Left ventricle myocardium inferior (tissue), 1 donor: ENCODE results near the gene MGRN1. TPM values are rescaled to one million over a fixed set of nuclear protein-coding genes. Genes with fewer than 3 reads are reported as not detected.
A peak's percentile ranks its signal among the peaks of the same experiment; 100 is the strongest.

Experiments
- DNase-seq: peaks from one replicate; pipeline ENCODE4 v3.0.0-alpha.2; 2020
- H3K27ac ChIP-seq: fragments of 200-600 bp; replicated peaks from 2 replicates; pipeline ENCODE4 v1.8.0; 2021
- H3K27me3 ChIP-seq: fragments of 200-600 bp; 2 replicates; pipeline ENCODE4 v1.8.0; 2021; ENCODE audit warnings: low read depth
- H3K36me3 ChIP-seq: fragments of 200-600 bp; 2 replicates; pipeline ENCODE4 v1.8.0; 2021
- H3K4me1 ChIP-seq: fragments of 200-600 bp; 2 replicates; pipeline ENCODE4 v1.8.0; 2021
- H3K4me3 ChIP-seq: fragments of 200-600 bp; 2 replicates; pipeline ENCODE4 v1.8.0; 2021; ENCODE audit warnings: mild to moderate bottlenecking, moderate library complexity
- H3K9me3 ChIP-seq: fragments of 200-600 bp; replicated peaks from 2 replicates; pipeline ENCODE4 v1.8.0; 2021
- CTCF ChIP-seq: fragments of 200-600 bp; IDR thresholded peaks from 2 replicates; pipeline ENCODE4 v1.8.0; 2021; ENCODE audit warnings: antibody characterized with exemption, mild to moderate bottlenecking, borderline replicate concordance
- intact Hi-C: fragments of 100-400 bp; cut with micrococcal nuclease; formaldehyde crosslinking; loops from one replicate; pipeline ENCODE4 v1.11.0; 2022
- total RNA-seq: library from RNA; stranded (reverse); fragmentation: NEBNext Ultra II Directional; extraction: Animal tissue kit (Norgen Biotek cat#: 25700); gene quantifications from one replicate; pipeline ENCODE4 v1.2.1, GENCODE V29; 2021
- donor health status: DM: no; HTN: yes; CAD: no; lungs with severe emphysema.

The MGRN1 gene
- total RNA-seq, 1 donor from 2014 or later, result 30.5 TPM

GRCh38 chr16:4675864-4676786, 51.5 kb downstream of the MGRN1 start:
- Histone ChIP-seq H3K4me3 (no peak overlapping the region), H3K36me3 (peaks cover 34% of the 10 kb centered on the region), H3K4me1 (peaks cover 57% of the 10 kb centered on the region), H3K27me3 (no peaks in the 10 kb centered on the region), H3K27ac (peak overlapping the region; percentile 93), H3K9me3 (no peaks in the 10 kb centered on the region)
- TF ChIP-seq CTCF, result no peak
- no peak for DNase-seq
- intact Hi-C loops, result no loop called here

DNA sequence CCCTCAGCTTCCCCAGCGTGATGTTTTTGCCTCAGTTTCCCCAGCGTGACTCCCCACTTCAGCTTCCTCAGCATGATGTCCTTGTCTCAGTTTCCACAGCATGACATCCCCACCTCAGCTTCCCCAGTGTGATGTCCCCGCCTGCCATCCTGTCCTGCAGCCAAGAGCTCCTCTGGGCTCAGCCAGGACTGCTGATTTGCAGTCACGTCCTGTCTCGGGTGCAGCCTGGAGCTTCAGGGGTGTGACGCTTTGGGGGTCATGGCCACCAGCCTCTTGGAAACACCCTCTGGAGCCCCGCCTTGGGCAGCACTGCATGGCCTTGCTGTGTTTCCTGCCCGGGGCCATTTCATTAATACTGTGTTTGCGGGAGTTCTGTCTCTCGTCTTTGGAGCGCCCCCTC, 52.2 kb downstream of the MGRN1 start:
- no peak for TF ChIP-seq CTCF
- H3K27me3 ChIP-seq, result no peaks in the 10 kb centered on the region
- peaks cover 38% of the 10 kb centered on the region for H3K36me3 ChIP-seq
- H3K4me1 ChIP-seq, result peaks cover 64% of the 10 kb centered on the region
- peak; percentile 69 for DNase-seq
- no peaks in the 10 kb centered on the region for H3K9me3 ChIP-seq
- intact Hi-C loops, result no loop called here
- H3K4me3 ChIP-seq, result peak overlapping the region; percentile 36
- H3K27ac ChIP-seq, result peak overlapping the region; percentile 93

DNA sequence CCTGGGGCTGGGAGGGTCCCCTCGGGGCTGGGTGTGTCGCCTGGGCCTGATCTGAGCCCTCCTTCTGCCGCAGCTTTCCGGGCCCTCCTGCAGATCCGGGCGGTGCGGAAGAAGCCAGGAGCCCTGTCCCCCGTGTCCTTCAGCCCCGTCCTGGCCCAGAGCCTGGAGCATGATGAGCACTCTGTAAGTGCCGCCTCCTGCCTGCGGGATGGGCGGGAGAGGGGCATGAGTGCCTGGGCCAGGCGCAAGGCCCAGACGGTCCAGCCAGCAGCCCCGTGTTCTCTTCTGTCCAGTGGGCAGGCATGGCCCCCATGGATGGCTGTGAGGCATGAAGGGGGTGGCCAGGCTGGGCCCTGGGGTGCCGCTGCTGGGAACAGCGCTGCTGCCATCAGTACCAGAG, 52.8 kb downstream of the MGRN1 start:
- Histone ChIP-seq H3K4me3 (peak overlapping the region; percentile 36), H3K27ac (peak overlapping the region; percentile 93), H3K27me3 (no peaks in the 10 kb centered on the region), H3K36me3 (peaks cover 39% of the 10 kb centered on the region), H3K4me1 (peaks cover 68% of the 10 kb centered on the region), H3K9me3 (no peaks in the 10 kb centered on the region)
- peak; percentile 81 for DNase-seq
- intact Hi-C loops, result no loop called here
- no peak for TF ChIP-seq CTCF

GRCh38 chr16:4677994-4678393, 53.4 kb downstream of the MGRN1 start:
- no peaks in the 10 kb centered on the region for H3K9me3 ChIP-seq
- intact Hi-C loops, result no loop called here
- no peak for DNase-seq
- H3K36me3 ChIP-seq, result peaks cover 42% of the 10 kb centered on the region
- no peak overlapping the region for H3K4me3 ChIP-seq
- peaks cover 70% of the 10 kb centered on the region for H3K4me1 ChIP-seq
- no peaks in the 10 kb centered on the region for H3K27me3 ChIP-seq
- H3K27ac ChIP-seq, result peak overlapping the region; percentile 93
- TF ChIP-seq CTCF, result no peak

GRCh38 chr16:4678596-4678995, 54.0 kb downstream of the MGRN1 start:
- H3K4me3 ChIP-seq, result no peak overlapping the region
- H3K9me3 ChIP-seq, result no peaks in the 10 kb centered on the region
- no peak for TF ChIP-seq CTCF
- no peak for DNase-seq
- H3K27ac ChIP-seq, result peak overlapping the region; percentile 93
- H3K27me3 ChIP-seq, result no peaks in the 10 kb centered on the region
- H3K4me1 ChIP-seq, result peaks cover 70% of the 10 kb centered on the region
- intact Hi-C loops, result no loop called here
- H3K36me3 ChIP-seq, result peaks cover 42% of the 10 kb centered on the region
